G401.6 (cell line): Measurements from ENCODE around the gene S100A2.

ENCODE experiments used
- FAIRE-seq: peaks from 2 replicates; lab custom pipeline; 2012; peaks lifted over from hg19 to GRCh38; lab: Jason Lieb, UNC

Gene S100A2

GRCh38 chr1:153565529-153566374 lies at the start of gene S100A2:
S100A2 (minus strand) TSS chr1:153565844; CDS start chr1:153563877, 1,967 bp downstream.
- no peak for FAIRE-seq

GRCh38 chr1:153615406-153615805 lies 49.8 kb upstream of the S100A2 start:
- FAIRE-seq, result no peak

GRCh38 chr1:153614906-153615305 lies 49.3 kb upstream of the S100A2 start:
- FAIRE-seq, result no peak

GRCh38 chr1:153614189-153614900 lies 48.7 kb upstream of the S100A2 start:
- no peak for FAIRE-seq

GRCh38 chr1:153613406-153613805 lies 47.8 kb upstream of the S100A2 start:
- FAIRE-seq, result no peak

GRCh38 chr1:153612755-153613331 lies 47.2 kb upstream of the S100A2 start, which contains the start of gene S100A16:
S100A16 (minus strand) TSS chr1:153613137; CDS start chr1:153608151, 4,986 bp downstream.
- no peak for FAIRE-seq

- no peak for FAIRE-seq
These were observed 46.6 kb upstream of the S100A2 start for GRCh38 chr1:153612111-153612754.

GRCh38 chr1:153611356-153611755 lies 45.7 kb upstream of the S100A2 start:
- FAIRE-seq, result no peak

GRCh38 chr1:153610811-153611301 lies 45.2 kb upstream of the S100A2 start:
- no peak for FAIRE-seq

- no peak for FAIRE-seq
These were observed 44.7 kb upstream of the S100A2 start for GRCh38 chr1:153610334-153610733.

- no peak for FAIRE-seq
These were observed 43.9 kb upstream of the S100A2 start for GRCh38 chr1:153609585-153609907.

- FAIRE-seq, result no peak
These were observed 43.3 kb upstream of the S100A2 start for GRCh38 chr1:153608742-153609584.

- no peak for FAIRE-seq
These were observed 42.5 kb upstream of the S100A2 start for GRCh38 chr1:153608089-153608682.

- no peak for FAIRE-seq
These were observed 41.7 kb upstream of the S100A2 start for GRCh38 chr1:153607381-153607780.

GRCh38 chr1:153606194-153606593 lies 40.5 kb upstream of the S100A2 start:
- FAIRE-seq, result no peak

GRCh38 chr1:153602749-153603148 lies 37.1 kb upstream of the S100A2 start:
- FAIRE-seq, result no peak

GRCh38 chr1:153599847-153600246 lies 34.2 kb upstream of the S100A2 start:
- no peak for FAIRE-seq

- FAIRE-seq, result no peak
These were observed 32.9 kb upstream of the S100A2 start for GRCh38 chr1:153598309-153599172.

GRCh38 chr1:153597206-153597605 lies 31.6 kb upstream of the S100A2 start:
- no peak for FAIRE-seq

GRCh38 chr1:153592748-153593147 lies 27.1 kb upstream of the S100A2 start:
- FAIRE-seq, result no peak
